HepG2 (cell line): ENCODE measurements around the gene PLB1. TPM values are rescaled to one million over a fixed set of nuclear protein-coding genes. Genes with fewer than 3 reads are reported as not detected.
A peak's percentile ranks its signal among the peaks of the same experiment; 100 is the strongest.

ENCODE experiments used
- CHD4 ChIP-seq: fragments of 200-600 bp; sonication (generic); IDR thresholded peaks from 2 replicates; pipeline ENCODE4 v1.7.0; 2017; ENCODE audit warnings: mild to moderate bottlenecking, low read length, borderline replicate concordance
- HNRNPLL ChIP-seq: fragments of 200-400 bp; formaldehyde crosslinking; IDR thresholded peaks from 2 replicates; pipeline ENCODE4 v1.6.1; 2017; ENCODE audit warnings: mild to moderate bottlenecking, low read depth, low read length; ENCODE audit not compliant: poor library complexity, severe bottlenecking
- ONECUT2 ChIP-seq: sonication (generic); formaldehyde crosslinking; IDR thresholded peaks from 2 replicates; pipeline ENCODE4 v1.4.0; 2020; ENCODE audit warnings: missing genetic modification reagents
- ZNF136 ChIP-seq: sonication (generic); formaldehyde crosslinking; IDR thresholded peaks from 2 replicates; pipeline ENCODE4 v1.8.1; 2022; ENCODE audit warnings: low read depth, mild to moderate bottlenecking, moderate library complexity, missing genetic modification reagents
- ZNF263 ChIP-seq: sonication (generic); formaldehyde crosslinking; IDR thresholded peaks from 2 replicates; pipeline ENCODE4 v1.4.0; 2020; ENCODE audit warnings: missing genetic modification reagents
- ZNF329 ChIP-seq: sonication (generic); formaldehyde crosslinking; IDR thresholded peaks from 2 replicates; pipeline ENCODE4 v1.9.0; 2021; ENCODE audit warnings: low read depth, mild to moderate bottlenecking, missing genetic modification reagents
- ZNF670 ChIP-seq: sonication (generic); formaldehyde crosslinking; IDR thresholded peaks from 2 replicates; pipeline ENCODE4 v1.8.0; 2022; ENCODE audit warnings: mild to moderate bottlenecking, missing genetic modification reagents, borderline replicate concordance
- ZNF768 ChIP-seq: sonication (generic); formaldehyde crosslinking; IDR thresholded peaks from 2 replicates; pipeline ENCODE4 v1.4.0; 2020; ENCODE audit warnings: missing genetic modification reagents
- polyA plus RNA-seq, 8 experiments: library from polyadenylated mRNA; depleted of rRNA in 3 of 8; stranded (reverse) in 7 of 8; unstranded in 1 of 8; fragments of >200 nt; fragmentation: Illumina TruSeq in 4 of 8; extraction: Trizol in 4 of 8; gene quantifications; 2 replicates each; pipeline versions ENCODE4 v1.2.1 to v1.2.3, GENCODE V29; 2011 to 2016; ENCODE audit warnings: low read depth in 4 of 8, missing spikeins in 1 of 8, mixed read lengths in 1 of 8; ENCODE audit not compliant: insufficient read depth in 1 of 8
- total RNA-seq, 5 experiments: library from RNA; depleted of rRNA; stranded (reverse); fragments of >200 nt; fragmentation: Illumina TruSeq; extraction: Trizol; gene quantifications; 2 replicates each; pipeline ENCODE4 v1.2.3, GENCODE V29; 2016; ENCODE audit warnings: low read depth in 1 of 5
- TF ChIP-seq, protein P1 (sequence below): sonication (generic); formaldehyde crosslinking; IDR thresholded peaks from 2 replicates; pipeline ENCODE4 v1.4.0; 2020; ENCODE audit warnings: missing genetic modification reagents
- TF ChIP-seq, protein P2 (sequence below): sonication (generic); formaldehyde crosslinking; IDR thresholded peaks from 2 replicates; pipeline ENCODE4 v1.4.0; 2020; ENCODE audit warnings: mild to moderate bottlenecking, missing genetic modification reagents
- TF ChIP-seq, protein P3 (sequence below): sonication (generic); formaldehyde crosslinking; IDR thresholded peaks from 2 replicates; pipeline ENCODE4 v1.9.0; 2022; ENCODE audit warnings: low read depth, missing genetic modification reagents
- TF ChIP-seq, protein P4 (sequence below): sonication (generic); formaldehyde crosslinking; IDR thresholded peaks from 2 replicates; pipeline ENCODE4 v1.8.1; 2023; ENCODE audit warnings: mild to moderate bottlenecking, moderate library complexity, missing genetic modification reagents
- TF ChIP-seq, protein P5 (sequence below): sonication (generic); formaldehyde crosslinking; IDR thresholded peaks from 2 replicates; pipeline ENCODE4 v1.4.0; 2020; ENCODE audit warnings: missing genetic modification reagents

Gene PLB1
- total and polyA plus RNA-seq, 2 of the 13 experiments (the other 11 are each of a cell fraction or from before 2014, with no cell fraction given) = 0.20 to 1.8 TPM

DNA sequence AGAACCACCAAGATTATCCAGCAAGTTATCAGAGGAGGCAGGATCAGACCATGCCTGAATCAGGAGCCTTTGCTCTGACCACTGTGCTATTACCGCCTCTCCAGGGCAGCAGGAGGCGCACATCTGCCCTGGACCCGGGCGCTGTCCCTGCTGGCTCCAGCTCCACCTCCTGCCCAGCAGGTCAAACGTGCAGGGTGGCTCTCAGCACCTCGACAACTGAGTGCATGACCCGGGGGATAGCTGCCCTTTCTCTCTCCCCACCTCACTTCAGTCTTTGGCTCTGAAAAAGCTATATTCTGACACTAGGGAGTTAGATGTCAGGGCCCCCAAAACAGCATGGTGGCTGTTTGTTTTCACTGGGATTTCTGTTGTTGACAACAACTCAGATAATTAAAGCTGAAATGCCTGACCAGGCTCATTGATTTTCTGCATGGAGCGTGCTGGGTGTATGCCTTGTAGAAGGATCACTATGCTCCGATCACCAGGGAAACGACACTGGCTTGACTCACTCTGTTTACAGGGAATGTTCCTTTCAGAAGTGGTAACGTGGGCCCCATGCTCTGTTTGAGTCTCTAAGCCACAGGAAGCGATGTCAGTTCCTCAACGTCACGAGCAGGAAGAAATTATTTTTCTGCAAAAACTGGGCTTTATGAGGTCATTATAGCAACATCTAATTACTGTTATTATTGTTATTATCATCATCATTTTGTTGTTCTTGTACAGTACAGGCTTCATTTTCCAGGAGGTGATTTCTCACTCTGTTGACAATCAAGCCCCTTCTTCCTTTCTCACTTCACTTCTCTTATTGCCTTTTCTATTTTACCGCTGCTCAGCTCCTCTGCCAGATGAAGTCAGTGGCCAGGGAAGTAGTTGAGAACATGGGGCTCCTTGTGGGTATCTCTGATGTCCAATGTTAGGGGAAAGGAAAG is 125.6 kb downstream of the PLB1 start (continued):
- peak; percentile 83; the same call in 1 of the 2 replicates for TF ChIP-seq ZNF670 (CRISPR knock-in tag)
- TF ChIP-seq, protein P1, sequence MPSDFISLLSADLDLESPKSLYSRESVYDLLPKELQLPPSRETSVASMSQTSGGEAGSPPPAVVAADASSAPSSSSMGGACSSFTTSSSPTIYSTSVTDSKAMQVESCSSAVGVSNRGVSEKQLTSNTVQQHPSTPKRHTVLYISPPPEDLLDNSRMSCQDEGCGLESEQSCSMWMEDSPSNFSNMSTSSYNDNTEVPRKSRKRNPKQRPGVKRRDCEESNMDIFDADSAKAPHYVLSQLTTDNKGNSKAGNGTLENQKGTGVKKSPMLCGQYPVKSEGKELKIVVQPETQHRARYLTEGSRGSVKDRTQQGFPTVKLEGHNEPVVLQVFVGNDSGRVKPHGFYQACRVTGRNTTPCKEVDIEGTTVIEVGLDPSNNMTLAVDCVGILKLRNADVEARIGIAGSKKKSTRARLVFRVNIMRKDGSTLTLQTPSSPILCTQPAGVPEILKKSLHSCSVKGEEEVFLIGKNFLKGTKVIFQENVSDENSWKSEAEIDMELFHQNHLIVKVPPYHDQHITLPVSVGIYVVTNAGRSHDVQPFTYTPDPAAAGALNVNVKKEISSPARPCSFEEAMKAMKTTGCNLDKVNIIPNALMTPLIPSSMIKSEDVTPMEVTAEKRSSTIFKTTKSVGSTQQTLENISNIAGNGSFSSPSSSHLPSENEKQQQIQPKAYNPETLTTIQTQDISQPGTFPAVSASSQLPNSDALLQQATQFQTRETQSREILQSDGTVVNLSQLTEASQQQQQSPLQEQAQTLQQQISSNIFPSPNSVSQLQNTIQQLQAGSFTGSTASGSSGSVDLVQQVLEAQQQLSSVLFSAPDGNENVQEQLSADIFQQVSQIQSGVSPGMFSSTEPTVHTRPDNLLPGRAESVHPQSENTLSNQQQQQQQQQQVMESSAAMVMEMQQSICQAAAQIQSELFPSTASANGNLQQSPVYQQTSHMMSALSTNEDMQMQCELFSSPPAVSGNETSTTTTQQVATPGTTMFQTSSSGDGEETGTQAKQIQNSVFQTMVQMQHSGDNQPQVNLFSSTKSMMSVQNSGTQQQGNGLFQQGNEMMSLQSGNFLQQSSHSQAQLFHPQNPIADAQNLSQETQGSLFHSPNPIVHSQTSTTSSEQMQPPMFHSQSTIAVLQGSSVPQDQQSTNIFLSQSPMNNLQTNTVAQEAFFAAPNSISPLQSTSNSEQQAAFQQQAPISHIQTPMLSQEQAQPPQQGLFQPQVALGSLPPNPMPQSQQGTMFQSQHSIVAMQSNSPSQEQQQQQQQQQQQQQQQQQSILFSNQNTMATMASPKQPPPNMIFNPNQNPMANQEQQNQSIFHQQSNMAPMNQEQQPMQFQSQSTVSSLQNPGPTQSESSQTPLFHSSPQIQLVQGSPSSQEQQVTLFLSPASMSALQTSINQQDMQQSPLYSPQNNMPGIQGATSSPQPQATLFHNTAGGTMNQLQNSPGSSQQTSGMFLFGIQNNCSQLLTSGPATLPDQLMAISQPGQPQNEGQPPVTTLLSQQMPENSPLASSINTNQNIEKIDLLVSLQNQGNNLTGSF (CRISPR knock-in tag) = no peak
- peak; percentile 80; the same call in 1 of the 2 replicates for TF ChIP-seq ZNF768 (CRISPR knock-in tag)
- peak; percentile 80 for TF ChIP-seq ONECUT2 (CRISPR knock-in tag)
- TF ChIP-seq ZNF329 (CRISPR knock-in tag) = peak; percentile 100
- TF ChIP-seq, protein P2, sequence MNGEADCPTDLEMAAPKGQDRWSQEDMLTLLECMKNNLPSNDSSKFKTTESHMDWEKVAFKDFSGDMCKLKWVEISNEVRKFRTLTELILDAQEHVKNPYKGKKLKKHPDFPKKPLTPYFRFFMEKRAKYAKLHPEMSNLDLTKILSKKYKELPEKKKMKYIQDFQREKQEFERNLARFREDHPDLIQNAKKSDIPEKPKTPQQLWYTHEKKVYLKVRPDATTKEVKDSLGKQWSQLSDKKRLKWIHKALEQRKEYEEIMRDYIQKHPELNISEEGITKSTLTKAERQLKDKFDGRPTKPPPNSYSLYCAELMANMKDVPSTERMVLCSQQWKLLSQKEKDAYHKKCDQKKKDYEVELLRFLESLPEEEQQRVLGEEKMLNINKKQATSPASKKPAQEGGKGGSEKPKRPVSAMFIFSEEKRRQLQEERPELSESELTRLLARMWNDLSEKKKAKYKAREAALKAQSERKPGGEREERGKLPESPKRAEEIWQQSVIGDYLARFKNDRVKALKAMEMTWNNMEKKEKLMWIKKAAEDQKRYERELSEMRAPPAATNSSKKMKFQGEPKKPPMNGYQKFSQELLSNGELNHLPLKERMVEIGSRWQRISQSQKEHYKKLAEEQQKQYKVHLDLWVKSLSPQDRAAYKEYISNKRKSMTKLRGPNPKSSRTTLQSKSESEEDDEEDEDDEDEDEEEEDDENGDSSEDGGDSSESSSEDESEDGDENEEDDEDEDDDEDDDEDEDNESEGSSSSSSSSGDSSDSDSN = peak; percentile 78
- TF ChIP-seq ZNF263 (CRISPR knock-in tag) = no peak
- TF ChIP-seq, protein P3, sequence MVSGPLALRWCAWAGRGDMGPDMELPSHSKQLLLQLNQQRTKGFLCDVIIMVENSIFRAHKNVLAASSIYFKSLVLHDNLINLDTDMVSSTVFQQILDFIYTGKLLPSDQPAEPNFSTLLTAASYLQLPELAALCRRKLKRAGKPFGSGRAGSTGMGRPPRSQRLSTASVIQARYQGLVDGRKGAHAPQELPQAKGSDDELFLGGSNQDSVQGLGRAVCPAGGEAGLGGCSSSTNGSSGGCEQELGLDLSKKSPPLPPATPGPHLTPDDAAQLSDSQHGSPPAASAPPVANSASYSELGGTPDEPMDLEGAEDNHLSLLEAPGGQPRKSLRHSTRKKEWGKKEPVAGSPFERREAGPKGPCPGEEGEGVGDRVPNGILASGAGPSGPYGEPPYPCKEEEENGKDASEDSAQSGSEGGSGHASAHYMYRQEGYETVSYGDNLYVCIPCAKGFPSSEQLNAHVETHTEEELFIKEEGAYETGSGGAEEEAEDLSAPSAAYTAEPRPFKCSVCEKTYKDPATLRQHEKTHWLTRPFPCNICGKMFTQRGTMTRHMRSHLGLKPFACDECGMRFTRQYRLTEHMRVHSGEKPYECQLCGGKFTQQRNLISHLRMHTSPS = peak; percentile 81
- peak; percentile 31 for TF ChIP-seq HNRNPLL
- peak; percentile 82; the same call in 1 of the 2 replicates for TF ChIP-seq ZNF136 (CRISPR knock-in tag)
- no peak; the same call in 1 of the 2 replicates for TF ChIP-seq CHD4
- TF ChIP-seq, protein P4, sequence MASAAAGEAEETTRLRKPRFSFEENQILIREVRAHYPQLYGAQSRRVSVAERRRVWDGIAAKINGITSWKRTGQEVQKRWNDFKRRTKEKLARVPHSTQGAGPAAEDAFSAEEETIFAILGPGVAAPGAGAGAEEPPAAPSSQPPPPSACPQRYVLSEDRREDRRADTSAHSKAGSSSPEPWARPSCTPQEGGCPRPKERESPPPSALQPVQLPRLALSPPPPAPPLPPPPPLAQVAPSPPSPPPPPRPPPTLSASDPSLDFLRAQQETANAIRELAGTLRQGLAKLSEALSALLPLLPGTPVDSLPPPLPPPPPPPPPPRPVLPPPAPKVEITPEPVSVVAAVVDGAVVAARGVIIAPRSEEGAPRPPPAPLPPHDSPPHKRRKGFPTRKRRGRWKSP = peak; percentile 88
- TF ChIP-seq, protein P5, sequence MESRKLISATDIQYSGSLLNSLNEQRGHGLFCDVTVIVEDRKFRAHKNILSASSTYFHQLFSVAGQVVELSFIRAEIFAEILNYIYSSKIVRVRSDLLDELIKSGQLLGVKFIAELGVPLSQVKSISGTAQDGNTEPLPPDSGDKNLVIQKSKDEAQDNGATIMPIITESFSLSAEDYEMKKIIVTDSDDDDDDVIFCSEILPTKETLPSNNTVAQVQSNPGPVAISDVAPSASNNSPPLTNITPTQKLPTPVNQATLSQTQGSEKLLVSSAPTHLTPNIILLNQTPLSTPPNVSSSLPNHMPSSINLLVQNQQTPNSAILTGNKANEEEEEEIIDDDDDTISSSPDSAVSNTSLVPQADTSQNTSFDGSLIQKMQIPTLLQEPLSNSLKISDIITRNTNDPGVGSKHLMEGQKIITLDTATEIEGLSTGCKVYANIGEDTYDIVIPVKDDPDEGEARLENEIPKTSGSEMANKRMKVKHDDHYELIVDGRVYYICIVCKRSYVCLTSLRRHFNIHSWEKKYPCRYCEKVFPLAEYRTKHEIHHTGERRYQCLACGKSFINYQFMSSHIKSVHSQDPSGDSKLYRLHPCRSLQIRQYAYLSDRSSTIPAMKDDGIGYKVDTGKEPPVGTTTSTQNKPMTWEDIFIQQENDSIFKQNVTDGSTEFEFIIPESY (CRISPR knock-in tag) = 0 out of 2 replicates have a peak, but pooled peaks have one; percentile 10
